HFFc6 (cell line): Measurements from ENCODE around the gene DNAJC3. TPM values are rescaled to one million over a fixed set of nuclear protein-coding genes. Genes with fewer than 3 reads are reported as not detected.
"Not testable (repeated sequence)": the region's sequence is repeated elsewhere in the genome, so short reads cannot be mapped to it uniquely, and the experiment has no call there.

ENCODE experiments used
- DNase-seq: peaks from one replicate; pipeline ENCODE4 v3.0.0-alpha.2; 2018
- H3K27ac Mint-ChIP-seq: 2 replicates; pipeline ENCODE4 v1.8.0; 2020; ENCODE audit warnings: mild to moderate bottlenecking, mixed read lengths
- H3K27me3 Mint-ChIP-seq: 2 replicates; pipeline ENCODE4 v1.8.0; 2021; ENCODE audit warnings: mild to moderate bottlenecking, moderate library complexity, mixed read lengths; ENCODE audit not compliant: insufficient read depth
- H3K36me3 Mint-ChIP-seq: 2 replicates; pipeline ENCODE4 v1.8.0; 2021; ENCODE audit warnings: low read depth, mixed read lengths
- H3K4me1 Mint-ChIP-seq: 2 replicates; pipeline ENCODE4 v1.8.0; 2020; ENCODE audit warnings: low read depth, mixed read lengths
- H3K4me3 Mint-ChIP-seq: 2 replicates; pipeline ENCODE4 v1.8.0; 2020; ENCODE audit warnings: mild to moderate bottlenecking, moderate library complexity, mixed read lengths
- H3K9me3 Mint-ChIP-seq: 2 replicates; pipeline ENCODE4 v1.8.0; 2020; ENCODE audit warnings: mild to moderate bottlenecking, mixed read lengths
- total RNA-seq, 6 experiments: library from RNA; stranded (reverse); fragmentation: NEBNext Ultra II Directional; extraction: Animal tissue kit (Norgen Biotek cat#: 25700); gene quantifications; 2 replicates in 1 of 6; 3 replicates in 5 of 6; pipeline ENCODE4 v1.2.3, GENCODE V29; 2021
- TF ChIP-seq, protein P1 (sequence below): fragments of 200-600 bp; sonication (generic); IDR thresholded peaks from 2 replicates; pipeline ENCODE4 v1.5.0; 2021; ENCODE audit warnings: antibody characterized with exemption, mild to moderate bottlenecking

DNAJC3 gene
- total RNA-seq, 6 experiments from 2014 or later = 40.6 to 53.7 (median 48.4) TPM

- peaks cover 3% of the 10 kb centered on the region; the same call in 1 of the 2 replicates for H3K27me3 Mint-ChIP-seq
- no peak for DNase-seq
- no peak overlapping the region for H3K27ac Mint-ChIP-seq
- peaks cover 13% of the 10 kb centered on the region for H3K36me3 Mint-ChIP-seq
- H3K9me3 Mint-ChIP-seq = no peaks in the 10 kb centered on the region
- TF ChIP-seq, protein P1, sequence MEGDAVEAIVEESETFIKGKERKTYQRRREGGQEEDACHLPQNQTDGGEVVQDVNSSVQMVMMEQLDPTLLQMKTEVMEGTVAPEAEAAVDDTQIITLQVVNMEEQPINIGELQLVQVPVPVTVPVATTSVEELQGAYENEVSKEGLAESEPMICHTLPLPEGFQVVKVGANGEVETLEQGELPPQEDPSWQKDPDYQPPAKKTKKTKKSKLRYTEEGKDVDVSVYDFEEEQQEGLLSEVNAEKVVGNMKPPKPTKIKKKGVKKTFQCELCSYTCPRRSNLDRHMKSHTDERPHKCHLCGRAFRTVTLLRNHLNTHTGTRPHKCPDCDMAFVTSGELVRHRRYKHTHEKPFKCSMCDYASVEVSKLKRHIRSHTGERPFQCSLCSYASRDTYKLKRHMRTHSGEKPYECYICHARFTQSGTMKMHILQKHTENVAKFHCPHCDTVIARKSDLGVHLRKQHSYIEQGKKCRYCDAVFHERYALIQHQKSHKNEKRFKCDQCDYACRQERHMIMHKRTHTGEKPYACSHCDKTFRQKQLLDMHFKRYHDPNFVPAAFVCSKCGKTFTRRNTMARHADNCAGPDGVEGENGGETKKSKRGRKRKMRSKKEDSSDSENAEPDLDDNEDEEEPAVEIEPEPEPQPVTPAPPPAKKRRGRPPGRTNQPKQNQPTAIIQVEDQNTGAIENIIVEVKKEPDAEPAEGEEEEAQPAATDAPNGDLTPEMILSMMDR = no peak
- H3K4me1 Mint-ChIP-seq = peaks cover 11% of the 10 kb centered on the region
- H3K4me3 Mint-ChIP-seq = no peak overlapping the region
These were observed 95.0 kb downstream of the DNAJC3 start for GRCh38 chr13:95771905-95772304.

DNA sequence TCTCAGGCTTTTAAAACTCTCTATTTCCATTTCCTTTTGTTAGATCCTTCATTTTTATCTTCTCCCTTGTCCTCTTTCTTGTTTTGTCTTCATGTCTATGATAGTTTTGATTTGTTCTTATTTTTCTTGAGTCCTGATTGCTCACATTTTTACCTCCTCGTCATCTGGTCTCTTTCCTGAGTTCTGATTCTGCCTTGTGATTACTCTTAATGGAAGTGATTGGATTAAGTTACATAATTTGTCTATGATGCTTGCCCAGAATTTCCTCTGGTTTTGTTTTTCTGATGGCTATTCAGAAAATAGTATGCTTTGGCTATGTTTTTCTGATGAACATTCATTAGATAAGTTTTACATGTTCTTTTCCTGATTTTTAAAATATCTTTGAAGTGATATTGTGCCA is 102.6 kb downstream of the DNAJC3 start:
- TF ChIP-seq, protein P1 = no peak
- Mint-ChIP-seq H3K9me3 (no peaks in the 10 kb centered on the region), H3K4me3 (no peak overlapping the region), H3K4me1 (peaks cover 19% of the 10 kb centered on the region), H3K27me3 (no peaks in the 10 kb centered on the region), H3K27ac (no peak overlapping the region), H3K36me3 (peaks cover 5% of the 10 kb centered on the region; the same call in 1 of the 2 replicates)
- DNase-seq = no peak

GRCh38 chr13:95781016-95781415 is 104.1 kb downstream of the DNAJC3 start:
- Mint-ChIP-seq H3K27me3 (no peaks in the 10 kb centered on the region), H3K36me3 (peaks cover 5% of the 10 kb centered on the region; the same call in 1 of the 2 replicates), H3K4me1 (peaks cover 27% of the 10 kb centered on the region), H3K27ac (no peak overlapping the region), H3K4me3 (no peak overlapping the region), H3K9me3 (no peaks in the 10 kb centered on the region)
- TF ChIP-seq, protein P1 = no peak
- DNase-seq = no peak

GRCh38 chr13:95781940-95782339 is 105.0 kb downstream of the DNAJC3 start:
- not testable (repeated sequence) for H3K27ac Mint-ChIP-seq, H3K36me3 Mint-ChIP-seq, H3K4me3 Mint-ChIP-seq, DNase-seq, H3K9me3 Mint-ChIP-seq, H3K27me3 Mint-ChIP-seq
- H3K4me1 Mint-ChIP-seq = peaks cover 27% of the 10 kb centered on the region

GRCh38 chr13:95783747-95784146 is 106.8 kb downstream of the DNAJC3 start:
- DNase-seq = no peak
- H3K27ac Mint-ChIP-seq = peak overlapping the region; percentile 68
- no peaks in the 10 kb centered on the region for H3K9me3 Mint-ChIP-seq
- peaks cover 10% of the 10 kb centered on the region for H3K36me3 Mint-ChIP-seq
- no peaks in the 10 kb centered on the region for H3K27me3 Mint-ChIP-seq
- H3K4me3 Mint-ChIP-seq = peak overlapping the region; percentile 40; the same call in 1 of the 2 replicates
- H3K4me1 Mint-ChIP-seq = peaks cover 27% of the 10 kb centered on the region
- TF ChIP-seq, protein P1 = no peak

DNA sequence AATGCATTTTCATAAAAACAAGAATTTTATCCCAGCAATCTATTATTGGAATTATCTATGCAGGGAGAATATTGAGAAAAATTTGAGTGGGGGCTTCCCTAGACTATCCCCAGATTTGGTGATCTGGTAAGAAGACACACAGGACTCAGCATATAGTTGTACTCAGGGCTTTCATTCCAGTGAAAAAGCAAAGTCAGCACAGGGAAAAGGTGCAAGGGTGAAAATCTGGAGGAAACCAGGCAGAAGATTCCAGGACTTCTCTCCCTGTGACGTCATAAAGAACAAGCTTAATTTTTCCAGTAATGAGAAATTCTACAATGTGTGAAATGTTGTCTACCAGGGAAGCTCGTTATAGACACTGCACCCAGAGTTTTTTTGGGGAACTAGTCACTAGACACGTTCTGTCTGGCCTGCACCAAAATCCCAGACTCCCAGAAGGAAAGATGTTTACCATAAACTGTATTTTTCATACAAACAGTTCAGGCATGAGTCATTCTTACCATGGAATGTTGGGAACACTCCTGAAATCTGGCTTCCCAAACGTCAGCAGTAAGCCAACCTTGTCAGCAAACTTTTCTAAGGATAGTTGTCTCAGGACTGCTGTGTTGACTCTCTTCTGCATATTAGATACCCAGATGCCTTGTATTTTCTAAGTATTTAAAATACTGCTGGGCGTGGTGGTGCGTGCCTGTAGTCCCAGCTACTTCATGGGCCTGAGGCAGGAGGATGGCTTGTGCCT is 107.4 kb downstream of the DNAJC3 start:
- TF ChIP-seq, protein P1 = no peak
- H3K4me3 Mint-ChIP-seq = peak overlapping the region; percentile 40
- H3K27me3 Mint-ChIP-seq = no peaks in the 10 kb centered on the region
- peak overlapping the region; percentile 68 for H3K27ac Mint-ChIP-seq
- DNase-seq = peak; percentile 65
- H3K4me1 Mint-ChIP-seq = peaks cover 27% of the 10 kb centered on the region
- H3K9me3 Mint-ChIP-seq = no peaks in the 10 kb centered on the region
- peaks cover 16% of the 10 kb centered on the region for H3K36me3 Mint-ChIP-seq
